Measurements from ENCODE around the gene TCF20.

- no peak for TF ChIP-seq CTCF (IDR thresholded peaks at IDR 0.05)
- TF ChIP-seq POLR2A (IDR thresholded peaks at IDR 0.05) = no peak
- TF ChIP-seq POLR2AphosphoS5 (IDR thresholded peaks at IDR 0.05) = no peak
- TF ChIP-seq EP300 (IDR thresholded peaks at IDR 0.05) = no peak
Measured at GRCh38 chr22:42272431-42272999, 2.1 kb upstream of the TCF20 start.
